Bronchial smooth muscle cell (primary cell): ENCODE data around the gene FAM89A. TPM values are rescaled to one million over a fixed set of nuclear protein-coding genes. Genes with fewer than 3 reads are reported as not detected.

Experiments used
- total RNA-seq: library from RNA; depleted of rRNA; stranded (reverse); fragments of >200 nt; gene quantifications from 2 replicates; pipeline ENCODE4 v1.2.1, GENCODE V29; 2014

Gene FAM89A
- 2.4 and 6.4 TPM in 2 replicates for total RNA-seq

DNA sequence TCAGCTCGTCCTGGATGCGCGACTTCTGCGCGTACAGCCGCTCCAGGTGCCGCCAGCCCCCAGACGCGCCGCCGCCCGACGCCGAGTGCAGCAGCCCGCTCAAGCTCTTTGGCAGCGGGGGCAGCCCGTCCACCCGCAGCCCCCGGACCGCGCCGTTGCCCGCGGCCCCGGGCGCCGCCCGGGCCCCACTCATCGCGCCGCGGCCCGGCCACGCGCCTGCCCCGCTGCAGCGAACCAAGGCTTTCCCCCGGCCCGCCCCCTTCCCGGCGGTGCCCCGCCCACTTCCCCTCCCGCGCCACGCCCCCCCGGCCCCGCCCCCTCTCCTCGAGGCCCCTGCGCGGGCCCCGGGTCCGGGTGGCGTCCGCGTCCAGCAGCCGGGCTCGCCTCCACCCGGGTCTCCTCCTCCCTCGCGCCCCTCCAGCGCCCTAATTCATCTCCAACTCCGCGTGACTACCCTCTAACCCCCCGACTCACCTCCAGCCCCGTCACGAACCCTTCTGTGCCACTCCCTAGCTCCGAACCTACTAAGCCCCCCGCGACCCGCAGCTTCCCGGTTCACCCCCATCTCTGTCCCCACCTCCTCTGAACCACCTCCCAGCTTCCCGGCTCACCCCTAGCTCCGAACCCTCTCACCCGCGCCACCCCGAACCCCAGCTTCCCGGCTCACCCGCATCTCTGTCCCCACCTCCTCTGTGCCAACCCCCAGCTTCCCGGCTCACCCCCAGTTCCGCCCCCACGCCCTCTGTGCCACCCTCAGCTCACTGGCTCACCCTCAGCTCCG is at the start of gene FAM89A:
Gene FAM89A (minus strand): TSS at position 236 of the 781 bp plus-strand sequence. CDS start 43 bp downstream, at position 193.

DNA sequence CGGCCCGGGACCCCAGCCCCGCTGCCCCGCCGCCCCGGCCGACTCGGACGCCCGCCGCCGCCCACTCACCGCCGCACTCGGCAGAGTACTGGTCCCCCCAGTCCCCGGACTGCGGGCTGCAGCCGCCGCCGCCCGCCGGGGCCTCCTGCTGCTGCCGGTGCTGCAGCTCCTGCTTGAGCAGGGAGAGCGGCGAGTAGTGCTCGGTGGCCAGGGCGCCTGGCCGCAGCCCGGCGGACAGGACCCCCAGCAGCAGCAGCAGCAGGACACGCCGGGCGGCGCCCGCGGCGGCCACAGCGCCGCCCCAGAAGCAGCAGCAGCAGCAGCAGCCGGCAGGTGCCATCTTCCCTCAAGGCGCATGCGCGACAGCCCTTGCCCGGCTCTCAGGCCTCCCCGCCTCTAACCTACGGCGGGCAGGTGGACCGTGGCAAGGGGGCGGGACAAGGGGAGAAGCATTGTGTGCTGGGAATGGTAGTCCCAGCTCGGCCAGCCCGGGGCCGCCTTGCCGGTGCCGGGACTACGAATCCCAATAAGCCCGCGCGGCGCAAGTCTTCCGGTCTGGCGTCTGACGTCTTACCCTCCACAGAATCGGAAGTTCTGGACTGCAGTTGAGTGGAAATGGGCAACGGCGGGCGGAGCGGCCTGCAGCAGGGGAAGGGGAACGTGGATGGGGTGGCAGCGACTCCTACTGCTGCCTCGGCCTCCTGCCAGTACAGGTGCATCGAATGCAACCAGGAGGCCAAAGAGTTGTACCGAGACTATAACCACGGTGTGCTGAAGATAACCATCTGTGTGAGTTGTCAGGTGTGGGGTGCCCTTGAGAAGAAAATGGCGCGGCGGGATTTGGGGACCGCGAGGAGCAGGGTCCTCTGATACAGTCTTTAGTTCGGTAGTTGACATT is 61.3 kb downstream of the FAM89A start, which contains the start of the genes ARV1 and TTC13:
Gene ARV1 (plus strand): TSS at position 604 of the 898 bp plus-strand sequence. CDS start 12 bp downstream, at position 616.
Gene TTC13 (minus strand): TSS at position 371 of the 898 bp plus-strand sequence. CDS start 31 bp downstream, at position 340.

Other genes with a start within 250 kb of the FAM89A start
- 10.1 and 12.9 TPM in 2 replicates for gene C1orf198, start 171.7 kb downstream of the FAM89A start, total RNA-seq
- 5.3 and 5.8 TPM in 2 replicates for gene TTC13, start 61.4 kb downstream of the FAM89A start, total RNA-seq
- 10.9 and 15.9 TPM in 2 replicates for gene ARV1, start 61.2 kb downstream of the FAM89A start, total RNA-seq
- not detected in 2 replicates for gene TRIM67, start 121.8 kb upstream of the FAM89A start, total RNA-seq
- gene GNPAT, start 201.0 kb upstream of the FAM89A start, total RNA-seq = 40.0 and 40.2 TPM in 2 replicates